Tibial nerve (tissue), 4 donors: ENCODE data around the gene ATG4D. TPM values are rescaled to one million over a fixed set of nuclear protein-coding genes. Genes with fewer than 3 reads are reported as not detected.

ENCODE experiments used
- DNase-seq, 2 donors: peaks; one replicate each; pipeline ENCODE4 v3.0.0-alpha.2; 2019; ENCODE audit warnings: low spot score in 2 of 2
- H3K27ac ChIP-seq, 4 donors: fragments of 200-600 bp; sonication (generic) in 3 of 4; one replicate each; pipeline ENCODE4 v1.5.1; 2017 to 2019; ENCODE audit warnings: mild to moderate bottlenecking in 1 of 4
- H3K27me3 ChIP-seq, 2 donors: fragments of 200-600 bp; sonication (generic) in 1 of 2; one replicate each; pipeline versions ENCODE4 v1.5.1 to v1.6.0; 2017 to 2019
- H3K36me3 ChIP-seq, 3 donors: fragments of 200-600 bp; sonication (generic); one replicate each; pipeline ENCODE4 v1.5.1; 2018 to 2019
- H3K4me1 ChIP-seq, 4 donors: fragments of 200-600 bp; sonication (generic) in 3 of 4; one replicate each; pipeline ENCODE4 v1.5.1; 2017 to 2019
- H3K4me3 ChIP-seq, 4 donors: fragments of 200-600 bp; sonication (generic) in 3 of 4; one replicate each; pipeline ENCODE4 v1.5.1; 2017 to 2019; ENCODE audit warnings: mild to moderate bottlenecking in 1 of 4, moderate library complexity in 1 of 4
- H3K9me3 ChIP-seq, 4 donors: fragments of 200-600 bp; sonication (generic) in 3 of 4; one replicate each; pipeline ENCODE4 v1.5.1; 2017 to 2019
- CTCF ChIP-seq, 5 experiments: fragments of 200-600 bp in 3 of 5; fragments of 450-650 bp in 2 of 5; sonication (generic) in 3 of 5; IDR thresholded peaks; one replicate each; pipeline ENCODE4 v1.5.1; 2016 to 2019; ENCODE audit warnings: antibody characterized with exemption in 5 of 5, mild to moderate bottlenecking in 3 of 5, moderate library complexity in 2 of 5
- EP300 ChIP-seq, 2 donors: sonication (generic); formaldehyde crosslinking; IDR thresholded peaks; one replicate each; pipeline ENCODE4 v1.6.1; 2017; ENCODE audit warnings: antibody characterized with exemption in 2 of 2, mild to moderate bottlenecking in 1 of 2
- POLR2A ChIP-seq, 2 donors: fragments of 450-650 bp; IDR thresholded peaks; one replicate each; pipeline ENCODE4 v1.6.1; 2017; ENCODE audit warnings: antibody characterized with exemption in 2 of 2, mild to moderate bottlenecking in 2 of 2, moderate library complexity in 2 of 2
- WGBS, 2 donors: methylation state at CpG; one replicate each; pipeline ENCODE4 v1.1.5; 2018; 5-methylcytosine and 5-hydroxymethylcytosine counted together
- total RNA-seq, 4 donors: library from RNA; depleted of rRNA; stranded (reverse); fragments of >200 nt; gene quantifications; one replicate each; pipeline ENCODE4 v1.1.0, GENCODE V29; 2016

ATG4D gene
- total RNA-seq, 4 donors from 2014 or later: 11.5 to 27.8 (median 17.8) TPM

- Histone ChIP-seq H3K27ac (peak overlapping the region; percentile 95 to 100 (median 98)), H3K4me1 (peaks cover 0 to 58% (median 6%) of the 10 kb centered on the region in 4 donors), H3K27me3 (no peaks in the 10 kb centered on the region), H3K36me3 (peaks cover 0 to 32% (median 0%) of the 10 kb centered on the region in 3 donors), H3K4me3 (peak overlapping the region; percentile 82 to 100 (median 100)), H3K9me3 (no peaks in the 10 kb centered on the region)
- TF ChIP-seq POLR2A (IDR thresholded peaks at IDR 0.05) (no peak), CTCF (IDR thresholded peaks at IDR 0.05) (no peak), EP300 (IDR thresholded peaks at IDR 0.05) (peak in 1 of 2 donors; percentile 40)
- peak; percentile 53 to 55 for DNase-seq
- WGBS, 2 donors: 1 to 2% methylated on average over 30 to 35 of the region's 35 CpGs
These were observed 41.7 kb upstream of the ATG4D start for GRCh38 chr19:10501971-10502523.

GRCh38 chr19:10502524-10503001 lies 41.1 kb upstream of the ATG4D start:
- 0% methylated on average over 1 to 64 of the region's 65 CpGs for WGBS, 2 donors
- TF ChIP-seq EP300 (IDR thresholded peaks at IDR 0.05) (peak in 1 of 2 donors; percentile 80), POLR2A (IDR thresholded peaks at IDR 0.05) (peak; percentile 22 to 65), CTCF (IDR thresholded peaks at IDR 0.05) (peak in 1 of 5 experiments; percentile 55)
- Histone ChIP-seq H3K27ac (peak overlapping the region; percentile 95 to 100 (median 98)), H3K9me3 (no peaks in the 10 kb centered on the region), H3K4me1 (peaks cover 0 to 53% (median 6%) of the 10 kb centered on the region in 4 donors), H3K4me3 (peak overlapping the region; percentile 82 to 100 (median 100)), H3K36me3 (peaks cover 0 to 27% (median 0%) of the 10 kb centered on the region in 3 donors), H3K27me3 (no peaks in the 10 kb centered on the region)
- peak; percentile 88 to 90 for DNase-seq

GRCh38 chr19:10503002-10503789 lies 40.5 kb upstream of the ATG4D start, which contains the start of gene KEAP1:
KEAP1 (minus strand) TSS chr19:10503356; CDS start chr19:10500033, 3,323 bp downstream.
- Histone ChIP-seq H3K9me3 (no peaks in the 10 kb centered on the region), H3K27me3 (no peaks in the 10 kb centered on the region), H3K4me1 (peaks cover 0 to 47% (median 6%) of the 10 kb centered on the region in 4 donors), H3K4me3 (peak within 1 kb of the TSS; percentile 82 to 100 (median 100)), H3K36me3 (peaks cover 0 to 21% (median 0%) of the 10 kb centered on the region in 3 donors), H3K27ac (peak within 1 kb of the TSS; percentile 95 to 100 (median 98))
- WGBS, 2 donors: 8% methylated on average over 43 to 46 of the region's 73 CpGs
- TF ChIP-seq EP300 (IDR thresholded peaks at IDR 0.05): no peak
- no peak for TF ChIP-seq POLR2A (IDR thresholded peaks at IDR 0.05)
- no peak for TF ChIP-seq CTCF (IDR thresholded peaks at IDR 0.05)
- DNase-seq: no peak

- Histone ChIP-seq H3K27me3 (peaks cover 0 to 24% of the 10 kb centered on the region in 2 donors), H3K4me1 (peaks cover 0 to 28% (median 9%) of the 10 kb centered on the region in 4 donors), H3K4me3 (no peak overlapping the region), H3K36me3 (no peaks in the 10 kb centered on the region), H3K9me3 (no peaks in the 10 kb centered on the region), H3K27ac (no peak overlapping the region)
- DNase-seq: peak; percentile 64 to 81
- 31 to 33% methylated on average over 17 of the region's 17 CpGs for WGBS, 2 donors
- TF ChIP-seq EP300 (IDR thresholded peaks at IDR 0.05) (no peak), CTCF (IDR thresholded peaks at IDR 0.05) (peak; percentile 66 to 80 (median 72)), POLR2A (IDR thresholded peaks at IDR 0.05) (no peak)
These were observed 38.0 kb upstream of the ATG4D start for GRCh38 chr19:10505583-10506229.
